A673 (cell line): ENCODE measurements around the gene TAF6L.

Experiments
- EZH2 ChIP-seq: fragments of 200-600 bp; sonication (generic); IDR thresholded peaks from 2 replicates; pipeline ENCODE4 v1.6.1; 2017; ENCODE audit warnings: borderline replicate concordance, low read depth, mild to moderate bottlenecking, mixed read lengths, antibody characterized with exemption, low read length; ENCODE audit not compliant: poor library complexity, severe bottlenecking
- TF ChIP-seq, protein P1 (sequence below): fragments of 300-800, 200-600 bp; sonication (generic); conservative IDR thresholded peaks from 2 replicates; pipeline ENCODE4 v1.5.1; 2017; ENCODE audit warnings: low read depth, mild to moderate bottlenecking, antibody characterized with exemption, low read length, moderate library complexity, mixed read lengths

DNA sequence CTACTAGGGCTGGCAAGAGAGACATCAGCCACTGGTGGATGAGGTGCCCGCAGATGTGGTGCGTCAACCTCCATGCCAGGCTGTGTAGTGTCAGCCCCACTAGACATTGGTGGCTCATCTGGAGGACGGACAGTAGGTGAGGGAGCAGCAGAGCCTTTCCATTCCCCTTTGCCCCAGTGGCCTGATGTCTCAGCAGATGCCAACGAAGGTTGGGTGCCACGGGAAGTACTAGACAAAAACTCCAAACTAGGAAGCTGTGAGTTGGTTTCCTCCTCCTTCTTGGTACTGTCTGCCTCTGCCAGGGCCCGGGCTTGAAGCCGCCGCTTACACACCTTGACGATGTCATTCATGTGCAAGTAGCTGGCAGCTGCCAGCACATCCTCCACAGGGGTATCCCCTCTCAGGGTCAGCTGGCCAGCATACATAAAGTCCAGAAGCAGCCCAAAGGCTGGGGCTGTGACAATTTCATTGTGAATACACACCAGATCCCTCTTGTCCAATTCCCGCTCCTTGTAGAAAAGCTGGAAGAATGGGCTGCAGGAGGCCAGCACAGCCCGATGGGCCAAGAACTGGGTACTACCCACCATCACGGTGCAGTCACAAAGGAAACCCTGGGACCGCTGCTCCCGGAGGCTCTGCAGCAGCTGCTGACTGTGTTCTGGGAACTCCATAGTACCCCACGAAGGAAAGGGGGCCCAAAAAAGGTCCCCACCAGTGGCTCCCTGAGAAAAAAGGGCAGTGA lies 18.0 kb upstream of the TAF6L start:
- TF ChIP-seq, protein P1, sequence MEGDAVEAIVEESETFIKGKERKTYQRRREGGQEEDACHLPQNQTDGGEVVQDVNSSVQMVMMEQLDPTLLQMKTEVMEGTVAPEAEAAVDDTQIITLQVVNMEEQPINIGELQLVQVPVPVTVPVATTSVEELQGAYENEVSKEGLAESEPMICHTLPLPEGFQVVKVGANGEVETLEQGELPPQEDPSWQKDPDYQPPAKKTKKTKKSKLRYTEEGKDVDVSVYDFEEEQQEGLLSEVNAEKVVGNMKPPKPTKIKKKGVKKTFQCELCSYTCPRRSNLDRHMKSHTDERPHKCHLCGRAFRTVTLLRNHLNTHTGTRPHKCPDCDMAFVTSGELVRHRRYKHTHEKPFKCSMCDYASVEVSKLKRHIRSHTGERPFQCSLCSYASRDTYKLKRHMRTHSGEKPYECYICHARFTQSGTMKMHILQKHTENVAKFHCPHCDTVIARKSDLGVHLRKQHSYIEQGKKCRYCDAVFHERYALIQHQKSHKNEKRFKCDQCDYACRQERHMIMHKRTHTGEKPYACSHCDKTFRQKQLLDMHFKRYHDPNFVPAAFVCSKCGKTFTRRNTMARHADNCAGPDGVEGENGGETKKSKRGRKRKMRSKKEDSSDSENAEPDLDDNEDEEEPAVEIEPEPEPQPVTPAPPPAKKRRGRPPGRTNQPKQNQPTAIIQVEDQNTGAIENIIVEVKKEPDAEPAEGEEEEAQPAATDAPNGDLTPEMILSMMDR, result no peak
- no peak for TF ChIP-seq EZH2
